NCI-H82 treated with DMSO at 0.1 percent for 48 hours (cell line): Measurements from ENCODE around the gene ZFR2.

ENCODE experiments used
- DNase-seq: peaks from one replicate; lab custom pipeline; 2025; ENCODE audit not compliant: unreplicated experiment; lab: John Stamatoyannopoulos, UW

Gene ZFR2

GRCh38 chr19:3790941-3791340, 77.9 kb downstream of the ZFR2 start:
- DNase-seq = no peak

GRCh38 chr19:3790209-3790734, 78.6 kb downstream of the ZFR2 start:
- no peak for DNase-seq

- no peak for DNase-seq
These were observed 79.7 kb downstream of the ZFR2 start for GRCh38 chr19:3788996-3789778.

DNA sequence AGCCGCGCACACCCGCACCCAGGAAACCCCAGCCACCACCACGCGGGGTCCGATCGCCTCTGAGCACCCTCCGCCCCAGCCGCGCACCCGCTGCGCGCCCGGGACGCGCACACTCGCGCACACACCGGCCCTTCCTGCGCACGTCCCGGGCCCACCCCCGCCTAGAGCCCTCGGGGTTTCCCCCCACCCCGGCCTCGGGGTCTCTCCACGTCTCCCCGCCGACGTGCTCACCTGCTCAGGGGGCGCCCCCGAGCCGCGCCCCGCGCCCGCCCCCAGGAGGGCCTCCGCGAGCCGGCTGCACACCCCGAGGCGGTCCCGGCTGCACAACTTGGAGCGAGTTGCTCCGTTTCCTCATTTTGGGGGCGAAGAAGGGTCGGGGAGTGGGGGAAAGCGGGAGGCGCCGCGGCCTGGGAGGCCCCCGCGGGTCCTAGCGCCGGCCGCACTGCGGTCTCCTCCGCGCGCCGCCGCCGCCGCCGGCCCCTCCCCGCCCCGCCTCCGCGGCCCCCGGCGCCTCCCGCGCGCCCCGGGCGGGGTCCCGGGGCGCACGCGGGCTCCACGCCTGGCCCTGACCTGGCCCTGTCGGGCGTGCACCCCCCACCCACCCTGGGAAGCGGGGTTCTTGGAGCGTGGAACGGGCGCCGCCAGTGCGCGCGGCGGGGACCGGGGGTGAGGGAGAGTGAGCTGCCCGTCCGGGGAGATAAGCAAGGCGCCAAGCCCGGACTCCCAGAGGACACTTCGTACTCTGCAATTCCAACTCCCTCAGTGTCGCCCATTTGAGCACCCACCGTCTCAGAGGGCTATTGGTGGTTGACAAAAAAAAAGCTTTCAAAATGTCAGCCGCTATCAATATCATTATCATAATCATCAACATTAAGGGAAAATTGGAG, 82.7 kb downstream of the ZFR2 start, which contains the start of gene MATK:
Gene MATK (minus strand): TSS at position 444 of the 887 bp plus-strand sequence. CDS start 1,246 bp downstream, outside the sequence.
- no peak for DNase-seq

DNA sequence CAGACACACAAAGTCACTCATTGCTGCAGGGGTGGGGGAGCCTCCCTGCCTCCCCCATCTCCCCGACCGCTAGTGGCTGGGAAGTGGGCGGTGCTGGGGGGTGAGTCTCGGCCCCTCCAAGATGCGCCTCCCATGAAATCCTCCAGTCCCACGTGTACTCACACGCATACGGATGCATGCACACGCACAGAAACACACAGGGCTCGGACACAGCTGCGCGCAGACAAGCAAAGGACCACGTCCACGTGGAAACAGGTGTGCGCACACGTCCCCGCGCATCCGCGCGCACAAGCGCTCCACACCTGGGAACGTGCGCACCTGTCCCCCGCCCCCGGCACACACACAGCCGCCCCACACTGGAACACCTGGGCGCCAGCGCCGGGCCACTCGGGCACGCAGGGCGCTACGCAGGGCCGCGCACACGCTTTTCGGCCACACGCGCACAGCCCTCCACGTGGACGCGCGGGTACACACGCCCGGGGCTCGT, 83.3 kb downstream of the ZFR2 start:
- DNase-seq = no peak

- no peak for DNase-seq
These were observed 84.0 kb downstream of the ZFR2 start for GRCh38 chr19:3784607-3785450.

DNA sequence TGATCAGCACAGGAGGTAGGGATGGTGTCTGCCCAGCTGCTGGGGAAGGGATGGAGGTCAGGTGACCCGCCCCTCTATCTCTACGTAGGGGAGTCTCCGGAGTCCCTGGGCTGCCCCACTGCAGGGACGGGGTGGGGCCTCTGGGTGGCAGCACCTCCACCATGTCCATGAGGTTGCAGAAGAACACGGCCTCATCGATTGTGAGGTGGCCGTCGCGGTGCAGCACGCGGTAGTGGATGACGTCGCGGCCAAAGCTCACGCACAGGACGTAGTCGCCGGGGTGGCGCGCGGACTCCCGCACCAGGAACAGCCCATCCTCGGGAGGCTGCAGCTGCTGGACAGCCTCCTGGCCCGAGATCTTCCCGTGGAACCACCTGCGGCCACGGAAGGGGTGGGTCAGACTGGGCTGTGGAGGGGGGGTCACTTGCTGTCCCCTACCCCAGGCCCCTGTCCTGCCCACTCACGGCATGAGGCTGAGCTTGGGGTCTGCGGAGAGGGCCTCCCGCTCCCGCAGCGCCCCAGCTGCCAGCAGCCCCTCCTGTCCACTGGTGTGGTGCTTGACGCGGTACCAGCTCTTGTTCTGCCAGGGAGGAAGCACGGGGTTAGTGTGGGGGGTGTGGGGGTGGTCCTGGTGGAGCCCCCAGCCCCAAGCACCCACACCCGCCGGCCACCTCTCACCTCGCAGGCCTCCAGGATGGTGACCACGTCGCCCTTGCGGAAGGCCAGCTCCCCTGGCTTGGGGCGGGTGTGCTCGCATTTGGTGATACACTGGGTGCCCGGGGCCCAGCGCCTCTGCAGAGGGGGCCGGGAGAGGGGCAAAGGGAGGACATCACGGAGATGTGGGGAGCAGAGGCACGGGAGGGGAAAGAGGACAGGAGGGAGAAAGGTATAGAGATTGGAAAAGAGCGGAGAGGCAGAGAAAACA, 84.9 kb downstream of the ZFR2 start:
- DNase-seq = no peak

DNA sequence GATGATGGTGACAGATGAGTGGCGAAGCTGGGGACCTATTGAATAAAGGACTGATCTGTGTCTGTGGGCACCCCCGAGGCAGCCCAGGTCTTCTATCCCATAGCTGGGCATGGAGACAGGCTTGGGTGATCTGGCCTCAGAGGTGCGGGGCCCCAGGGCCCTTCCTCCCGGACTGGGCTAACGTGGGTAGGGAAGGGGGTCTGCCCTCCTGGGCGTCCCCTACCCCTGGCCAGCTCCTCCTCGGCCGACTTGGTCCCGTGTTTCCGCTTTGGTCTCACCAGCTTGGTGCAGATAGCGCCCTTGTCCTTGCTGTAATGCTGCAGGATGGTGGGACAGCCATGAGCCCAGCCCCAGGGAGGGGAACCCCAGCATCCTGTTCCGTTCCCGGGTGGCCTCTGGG, 85.9 kb downstream of the ZFR2 start:
- no peak for DNase-seq

DNA sequence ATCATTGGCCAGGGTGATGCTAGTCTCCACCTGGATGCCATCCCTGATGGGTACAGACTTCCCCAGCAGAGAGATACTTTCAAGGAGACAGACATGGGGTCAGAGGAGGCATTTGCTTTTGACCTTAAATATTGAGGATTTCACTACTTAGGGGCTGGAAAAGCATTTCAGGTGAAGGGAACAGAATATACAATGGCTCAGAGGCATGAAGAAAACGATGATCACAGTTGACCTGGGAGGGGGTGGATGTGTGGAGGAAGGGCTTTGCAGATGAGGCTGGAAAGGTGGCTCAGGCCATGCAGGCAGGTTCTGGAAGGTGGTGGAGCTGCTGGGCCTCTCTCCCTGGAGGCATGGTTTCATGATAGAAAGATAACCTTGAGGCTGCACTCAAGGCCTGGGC, 86.5 kb downstream of the ZFR2 start:
- DNase-seq = no peak

DNA sequence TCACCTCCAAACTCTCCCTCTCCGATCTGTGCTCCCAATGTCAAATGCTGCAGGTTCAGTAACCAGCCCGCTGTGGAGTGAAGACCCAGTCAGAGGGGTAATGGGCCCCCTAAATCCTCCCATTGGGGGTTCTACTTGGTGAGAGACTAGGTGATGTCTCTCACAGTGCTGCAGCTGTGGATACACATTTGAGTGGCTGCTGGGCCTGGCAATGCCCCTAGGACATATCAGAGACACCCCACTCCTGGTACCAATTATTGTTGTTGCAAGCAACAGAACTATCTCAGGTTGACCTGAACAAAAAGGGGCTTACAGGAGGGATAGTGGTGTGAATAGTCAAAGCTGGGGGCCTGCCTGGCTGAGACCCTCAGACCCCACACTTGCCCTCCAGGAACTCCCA, 87.2 kb downstream of the ZFR2 start:
- DNase-seq = no peak

DNA sequence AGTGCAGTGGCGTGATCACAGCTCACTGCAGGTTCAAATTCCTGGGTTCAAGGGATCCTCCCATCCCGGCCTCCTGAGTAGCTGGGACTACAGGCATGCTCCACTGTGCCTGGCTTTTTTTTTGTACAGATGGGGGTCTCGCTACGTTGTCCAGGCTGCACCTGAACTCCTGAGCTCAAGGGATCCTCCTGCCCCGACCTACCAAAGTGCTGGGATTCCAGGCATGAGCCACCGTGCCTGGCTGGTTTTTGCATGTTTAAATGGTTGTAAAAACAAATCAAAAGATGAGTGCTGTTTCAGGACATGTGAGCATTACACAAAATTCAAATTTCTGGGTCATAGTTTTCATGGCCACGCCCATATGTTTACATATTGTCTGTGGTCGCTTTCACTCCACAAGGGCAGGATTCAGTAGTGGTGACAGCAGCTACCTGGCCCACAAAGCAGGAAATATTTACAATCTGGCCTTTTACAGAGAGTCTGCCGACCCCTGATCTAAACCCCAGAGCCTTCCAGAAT, 88.0 kb downstream of the ZFR2 start:
- no peak for DNase-seq

DNA sequence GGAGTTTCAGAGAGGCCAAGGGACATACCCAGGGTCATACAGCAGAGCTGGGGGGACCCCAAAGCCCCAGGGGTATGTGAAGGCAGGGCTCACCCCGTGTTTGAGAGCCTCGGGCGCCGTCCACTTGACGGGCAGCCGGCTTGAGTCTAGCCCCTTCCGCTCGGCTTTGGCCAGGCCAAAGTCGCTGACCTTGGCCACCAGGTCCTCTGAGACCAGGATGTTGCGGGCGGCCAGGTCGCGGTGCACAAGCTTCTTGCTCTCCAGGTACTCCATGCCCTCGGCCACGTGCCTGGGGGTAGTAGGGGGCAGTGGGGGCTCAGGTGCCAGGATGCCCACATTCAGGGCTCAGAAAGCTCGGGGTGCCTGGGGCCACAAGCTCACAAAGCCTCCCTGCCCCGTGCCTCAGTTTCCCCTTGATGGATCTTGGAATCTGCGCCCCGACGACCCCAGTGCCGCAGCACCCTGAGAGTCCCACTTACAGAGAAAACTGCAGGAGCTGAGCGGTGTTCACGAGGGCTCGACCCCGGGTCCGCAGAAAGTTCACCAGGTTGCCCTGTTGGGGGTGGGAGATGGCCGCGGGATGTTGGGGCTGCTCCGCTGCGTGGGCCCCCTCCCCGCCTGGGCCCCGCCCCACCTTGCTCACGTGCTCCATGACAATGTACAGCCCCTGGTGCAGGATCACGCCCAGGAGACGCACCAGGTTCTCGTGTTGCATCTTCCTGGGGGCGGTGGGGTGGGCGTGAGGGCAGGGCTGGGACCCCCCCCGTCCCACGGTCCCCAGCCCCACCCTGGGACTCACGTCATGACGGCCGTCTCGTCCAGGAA, 89.7 kb downstream of the ZFR2 start:
- no peak for DNase-seq

GRCh38 chr19:3778104-3778867, 90.6 kb downstream of the ZFR2 start:
- no peak for DNase-seq

- no peak for DNase-seq
These were observed 92.3 kb downstream of the ZFR2 start for GRCh38 chr19:3776479-3777040.

- DNase-seq = no peak
These were observed 93.0 kb downstream of the ZFR2 start for GRCh38 chr19:3775831-3776230.

GRCh38 chr19:3775374-3775711, 93.5 kb downstream of the ZFR2 start:
- DNase-seq = no peak

GRCh38 chr19:3774621-3775373, 94.0 kb downstream of the ZFR2 start:
- DNase-seq = peak; percentile 50
